HCT116 (cell line): ENCODE data around the gene RIT2. TPM values are rescaled to one million over a fixed set of nuclear protein-coding genes. Genes with fewer than 3 reads are reported as not detected.

ENCODE experiments used
- ATAC-seq: fragments of 200-7000 bp; cut with Tn5 transposase; 2 replicates; pipeline ENCODE4 v1.9.1; 2020; ENCODE audit warnings: mild to moderate bottlenecking, moderate library complexity
- BruUV-seq: library from RNA; stranded (reverse); fragments of 400-500 nt; replicated peaks from 2 replicates; lab custom pipeline; 2021; lab: Mats Ljungman, UMichigan
- CTCF ChIA-PET: fragments of 300-600 bp; sonication (Branson Sonifier 250); formaldehyde crosslinking; loops from one replicate; lab custom pipeline; 2021; ENCODE audit warnings: antibody characterized with exemption; lab: Charles Lee
- POLR2A ChIA-PET: fragments of 300-600, 350-600 bp; sonication (Branson Sonifier 250); formaldehyde crosslinking; loops from one replicate; lab custom pipeline; 2021; ENCODE audit warnings: antibody characterized with exemption; lab: Charles Lee
- RAD21 ChIA-PET, 2 experiments: fragments of 300-600 bp; sonication (Branson Sonifier 250); formaldehyde crosslinking; loops; one replicate each; lab custom pipeline; 2023; ENCODE audit warnings: low total read pairs in 2 of 2; ENCODE audit not compliant: uncharacterized antibody in 2 of 2, unreplicated experiment in 2 of 2, low non-redundant PET in 1 of 2; lab: Charles Lee
- DNase-seq: peaks from one replicate; pipeline ENCODE4 v3.0.0-alpha.2; 2010; ENCODE audit warnings: low read depth, low spot score
- H2AFZ ChIP-seq: fragments of 200-600 bp; shearing (Covaris generic), sonication (generic); 2 replicates; pipeline ENCODE4 v1.6.1; 2017; ENCODE audit warnings: low read depth, mixed run types, mixed read lengths, antibody characterized with exemption, low read length; ENCODE audit not compliant: poor library complexity, severe bottlenecking
- H3K27ac ChIP-seq: 2 replicates; pipeline ENCODE4 v1.5.1; 2012; ENCODE audit warnings: low read depth, low read length
- H3K27me3 ChIP-seq: fragments of 200-600 bp; sonication (generic); 2 replicates; pipeline ENCODE4 v1.6.1; 2016; ENCODE audit warnings: mixed run types, low read length, mixed read lengths; ENCODE audit not compliant: insufficient read depth
- H3K36me3 ChIP-seq, 2 experiments: fragments of 200-500 bp in 1 of 2; fragments of 200-600 bp in 1 of 2; sonication (Bioruptor generic) in 1 of 2; sonication (generic) in 1 of 2; 2 replicates each; pipeline versions ENCODE4 v1.5.1 to v1.6.1; 2014 to 2016; ENCODE audit warnings: low read length in 2 of 2, inconsistent platforms in 1 of 2, mixed read lengths in 1 of 2, mixed run types in 1 of 2; ENCODE audit not compliant: insufficient read depth in 2 of 2, control insufficient read depth in 1 of 2
- H3K4me1 ChIP-seq, 2 experiments: fragments of 200-600 bp in 1 of 2; sonication (generic) in 1 of 2; 2 replicates each; pipeline versions ENCODE4 v1.5.1 to v1.6.1; 2012 to 2017; ENCODE audit warnings: low read length in 2 of 2, inconsistent platforms in 1 of 2, mild to moderate bottlenecking in 1 of 2, mixed read lengths in 1 of 2, mixed run types in 1 of 2, moderate library complexity in 1 of 2; ENCODE audit not compliant: insufficient read depth in 2 of 2, control insufficient read depth in 1 of 2
- H3K4me2 ChIP-seq: fragments of 200-600 bp; sonication (generic); 2 replicates; pipeline ENCODE4 v1.6.1; 2017; ENCODE audit warnings: mixed run types, low read length, mixed read lengths
- H3K4me3 ChIP-seq, 2 experiments: fragments of 200-600 bp in 1 of 2; sonication (generic) in 1 of 2; replicated peaks in 1 of 2; 2 replicates each; pipeline ENCODE4 v1.5.1; 2011 to 2016; ENCODE audit warnings: low read length in 2 of 2, control low read depth in 1 of 2, low read depth in 1 of 2, mild to moderate bottlenecking in 1 of 2, mixed read lengths in 1 of 2, mixed run types in 1 of 2
- H3K79me2 ChIP-seq: fragments of 200-600 bp; sonication (generic); 2 replicates; pipeline ENCODE4 v1.6.1; 2017; ENCODE audit warnings: mild to moderate bottlenecking, mixed run types, low read length, moderate library complexity, mixed read lengths; ENCODE audit not compliant: insufficient read depth
- H3K9ac ChIP-seq: fragments of 200-600 bp; sonication (generic); 2 replicates; pipeline ENCODE4 v1.6.1; 2016; ENCODE audit warnings: low read length, mixed read lengths
- H3K9me2 ChIP-seq: fragments of 200-600 bp; sonication (generic), shearing (Covaris generic); 2 replicates; pipeline ENCODE4 v1.6.1; 2017; ENCODE audit warnings: mixed run types, mild to moderate bottlenecking, moderate library complexity; ENCODE audit not compliant: insufficient read depth
- H3K9me3 ChIP-seq, 2 experiments: fragments of 200-500 bp in 1 of 2; fragments of 200-600 bp in 1 of 2; sonication (Bioruptor generic) in 1 of 2; sonication (generic) in 1 of 2; 2 replicates each; pipeline ENCODE4 v1.6.1; 2014 to 2017; ENCODE audit warnings: low read length in 2 of 2, mixed read lengths in 2 of 2, inconsistent platforms in 1 of 2, low read depth in 1 of 2, mild to moderate bottlenecking in 1 of 2, mixed run types in 1 of 2, moderate library complexity in 1 of 2; ENCODE audit not compliant: control insufficient read depth in 1 of 2, insufficient read depth in 1 of 2
- H4K20me1 ChIP-seq: fragments of 200-600 bp; sonication (generic), shearing (Covaris generic); 2 replicates; pipeline ENCODE4 v1.6.1; 2017; ENCODE audit warnings: mixed run types, mild to moderate bottlenecking, moderate library complexity; ENCODE audit not compliant: insufficient read depth
- CBX3 ChIP-seq: IDR thresholded peaks from 2 replicates; pipeline ENCODE4 v1.6.1; 2012; ENCODE audit warnings: low read depth
- CEBPB ChIP-seq: IDR thresholded peaks from 2 replicates; pipeline ENCODE4 v1.6.1; 2012; ENCODE audit warnings: low read depth
- ELF1 ChIP-seq: IDR thresholded peaks from 2 replicates; pipeline ENCODE4 v1.6.1; 2012; ENCODE audit warnings: low read depth, borderline replicate concordance
- EZH2 ChIP-seq: fragments of 200-600 bp; sonication (generic); IDR thresholded peaks from 2 replicates; pipeline ENCODE4 v1.6.1; 2017; ENCODE audit warnings: antibody characterized with exemption, mixed run types
- EZH2phosphoT487 ChIP-seq: fragments of 200-600 bp; IDR thresholded peaks from 2 replicates; pipeline ENCODE4 v1.6.1; 2018; ENCODE audit warnings: antibody characterized with exemption, borderline replicate concordance
- FOSL1 ChIP-seq: IDR thresholded peaks from 2 replicates; pipeline ENCODE4 v1.6.1; 2012; ENCODE audit warnings: low read depth
- JUND ChIP-seq: IDR thresholded peaks from 2 replicates; pipeline ENCODE4 v1.6.1; 2012
- POLR2A ChIP-seq: IDR thresholded peaks from 2 replicates; pipeline ENCODE4 v1.7.0; 2011; ENCODE audit warnings: borderline replicate concordance; ENCODE audit not compliant: insufficient read depth, insufficient read length; ENCODE audit errors: extremely low read depth
- POLR2AphosphoS5 ChIP-seq: IDR thresholded peaks from 2 replicates; pipeline ENCODE4 v1.6.1; 2011; ENCODE audit warnings: mild to moderate bottlenecking, low read depth, low read length, moderate library complexity
- RAD21 ChIP-seq: IDR thresholded peaks from 2 replicates; pipeline ENCODE4 v1.6.1; 2012; ENCODE audit warnings: low read depth, mild to moderate bottlenecking
- SIN3A ChIP-seq: IDR thresholded peaks from 2 replicates; pipeline ENCODE4 v1.6.1; 2012; ENCODE audit warnings: low read depth
- TCF7L2 ChIP-seq: IDR thresholded peaks from 2 replicates; pipeline ENCODE4 v1.7.0; 2011; ENCODE audit warnings: borderline replicate concordance, inconsistent platforms; ENCODE audit not compliant: insufficient read depth, insufficient read length; ENCODE audit errors: extremely low read depth
- YY1 ChIP-seq: IDR thresholded peaks from 2 replicates; pipeline ENCODE4 v1.6.1; 2011; ENCODE audit warnings: low read length, low read depth, moderate library complexity, mild to moderate bottlenecking; ENCODE audit not compliant: insufficient replicate concordance; ENCODE audit errors: extremely low read depth
- ZBTB33 ChIP-seq: IDR thresholded peaks from 2 replicates; pipeline ENCODE4 v1.6.1; 2011; ENCODE audit warnings: mild to moderate bottlenecking, low read length, moderate library complexity; ENCODE audit not compliant: insufficient replicate concordance; ENCODE audit errors: extremely low read depth
- ZNF274 ChIP-seq: fragments of 200-500 bp; sonication (Bioruptor generic); IDR thresholded peaks from 2 replicates; pipeline ENCODE4 v1.6.1; 2014; ENCODE audit warnings: mild to moderate bottlenecking, low read depth, low read length, inconsistent platforms
- intact Hi-C: fragments of 100-400 bp; cut with micrococcal nuclease; formaldehyde crosslinking; loops from 2 replicates; pipeline ENCODE4 v1.10.0; 2022
- total RNA-seq: library from RNA; stranded (reverse); gene quantifications from one replicate; pipeline ENCODE4 v1.2.1, GENCODE V29; 2021; ENCODE audit not compliant: unreplicated experiment
- TF ChIP-seq, protein P1 (sequence below), 3 experiments: fragments of 200-600 bp in 1 of 3; sonication (generic) in 1 of 3; IDR thresholded peaks in 2 of 3; conservative IDR thresholded peaks in 1 of 3; 2 replicates each; pipeline ENCODE4 v1.5.1; 2012 to 2017; ENCODE audit warnings: low read depth in 2 of 3, low read length in 2 of 3, antibody characterized with exemption in 1 of 3, borderline replicate concordance in 1 of 3, control low read depth in 1 of 3, mild to moderate bottlenecking in 1 of 3, mixed read lengths in 1 of 3, mixed run types in 1 of 3, moderate library complexity in 1 of 3; ENCODE audit not compliant: insufficient read depth in 1 of 3
- TF ChIP-seq, protein P2 (sequence below): IDR thresholded peaks from 2 replicates; pipeline ENCODE4 v1.6.1; 2012; ENCODE audit warnings: low read depth
- TF ChIP-seq, protein P3 (sequence below): IDR thresholded peaks from 2 replicates; pipeline ENCODE4 v1.6.1; 2012

Gene RIT2
- total RNA-seq, 1 experiment from 2014 or later = not detected

- ATAC-seq (no peak), DNase-seq (no peak)
- Histone ChIP-seq H3K27ac (no peak overlapping the region), H3K36me3 (no peaks in the 10 kb centered on the region), H3K79me2 (no peaks in the 10 kb centered on the region), H2AFZ (no peak overlapping the region), H3K9me2 (no peaks in the 10 kb centered on the region), H3K4me1 (no peaks in the 10 kb centered on the region; a peak in 1 of 4 replicates), H4K20me1 (no peaks in the 10 kb centered on the region), H3K27me3 (no peaks in the 10 kb centered on the region), H3K4me2 (no peak overlapping the region), H3K4me3 (no peak overlapping the region), H3K9me3 (peaks cover 19 to 22% of the 10 kb centered on the region in 2 experiments; a peak in 2 of 4 replicates), H3K9ac (no peak overlapping the region)
- ChIA-PET POLR2A (no interaction called here), CTCF (no interaction called here), RAD21 (no interaction called here)
- TF ChIP-seq POLR2A = no peak
- TF ChIP-seq ELF1 = no peak
- no peak for TF ChIP-seq RAD21
- no peak for TF ChIP-seq SIN3A
- no peak for TF ChIP-seq POLR2AphosphoS5
- TF ChIP-seq CEBPB = no peak
- TF ChIP-seq, protein P1, sequence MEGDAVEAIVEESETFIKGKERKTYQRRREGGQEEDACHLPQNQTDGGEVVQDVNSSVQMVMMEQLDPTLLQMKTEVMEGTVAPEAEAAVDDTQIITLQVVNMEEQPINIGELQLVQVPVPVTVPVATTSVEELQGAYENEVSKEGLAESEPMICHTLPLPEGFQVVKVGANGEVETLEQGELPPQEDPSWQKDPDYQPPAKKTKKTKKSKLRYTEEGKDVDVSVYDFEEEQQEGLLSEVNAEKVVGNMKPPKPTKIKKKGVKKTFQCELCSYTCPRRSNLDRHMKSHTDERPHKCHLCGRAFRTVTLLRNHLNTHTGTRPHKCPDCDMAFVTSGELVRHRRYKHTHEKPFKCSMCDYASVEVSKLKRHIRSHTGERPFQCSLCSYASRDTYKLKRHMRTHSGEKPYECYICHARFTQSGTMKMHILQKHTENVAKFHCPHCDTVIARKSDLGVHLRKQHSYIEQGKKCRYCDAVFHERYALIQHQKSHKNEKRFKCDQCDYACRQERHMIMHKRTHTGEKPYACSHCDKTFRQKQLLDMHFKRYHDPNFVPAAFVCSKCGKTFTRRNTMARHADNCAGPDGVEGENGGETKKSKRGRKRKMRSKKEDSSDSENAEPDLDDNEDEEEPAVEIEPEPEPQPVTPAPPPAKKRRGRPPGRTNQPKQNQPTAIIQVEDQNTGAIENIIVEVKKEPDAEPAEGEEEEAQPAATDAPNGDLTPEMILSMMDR (IDR thresholded peaks at IDR 0.05 in 2 of 3, conservative IDR thresholded peaks at IDR 0.05 in 1 of 3; ENCODE audit: borderline replicate concordance in 1 of 3, insufficient read depth in 1 of 3, low read depth in 2 of 3, low read length in 2 of 3) = no peak
- no peak for TF ChIP-seq YY1
- TF ChIP-seq EZH2 = no peak
- no peak for TF ChIP-seq CBX3
- no peak for TF ChIP-seq ZNF274
- TF ChIP-seq TCF7L2 = no peak
- TF ChIP-seq, protein P2, sequence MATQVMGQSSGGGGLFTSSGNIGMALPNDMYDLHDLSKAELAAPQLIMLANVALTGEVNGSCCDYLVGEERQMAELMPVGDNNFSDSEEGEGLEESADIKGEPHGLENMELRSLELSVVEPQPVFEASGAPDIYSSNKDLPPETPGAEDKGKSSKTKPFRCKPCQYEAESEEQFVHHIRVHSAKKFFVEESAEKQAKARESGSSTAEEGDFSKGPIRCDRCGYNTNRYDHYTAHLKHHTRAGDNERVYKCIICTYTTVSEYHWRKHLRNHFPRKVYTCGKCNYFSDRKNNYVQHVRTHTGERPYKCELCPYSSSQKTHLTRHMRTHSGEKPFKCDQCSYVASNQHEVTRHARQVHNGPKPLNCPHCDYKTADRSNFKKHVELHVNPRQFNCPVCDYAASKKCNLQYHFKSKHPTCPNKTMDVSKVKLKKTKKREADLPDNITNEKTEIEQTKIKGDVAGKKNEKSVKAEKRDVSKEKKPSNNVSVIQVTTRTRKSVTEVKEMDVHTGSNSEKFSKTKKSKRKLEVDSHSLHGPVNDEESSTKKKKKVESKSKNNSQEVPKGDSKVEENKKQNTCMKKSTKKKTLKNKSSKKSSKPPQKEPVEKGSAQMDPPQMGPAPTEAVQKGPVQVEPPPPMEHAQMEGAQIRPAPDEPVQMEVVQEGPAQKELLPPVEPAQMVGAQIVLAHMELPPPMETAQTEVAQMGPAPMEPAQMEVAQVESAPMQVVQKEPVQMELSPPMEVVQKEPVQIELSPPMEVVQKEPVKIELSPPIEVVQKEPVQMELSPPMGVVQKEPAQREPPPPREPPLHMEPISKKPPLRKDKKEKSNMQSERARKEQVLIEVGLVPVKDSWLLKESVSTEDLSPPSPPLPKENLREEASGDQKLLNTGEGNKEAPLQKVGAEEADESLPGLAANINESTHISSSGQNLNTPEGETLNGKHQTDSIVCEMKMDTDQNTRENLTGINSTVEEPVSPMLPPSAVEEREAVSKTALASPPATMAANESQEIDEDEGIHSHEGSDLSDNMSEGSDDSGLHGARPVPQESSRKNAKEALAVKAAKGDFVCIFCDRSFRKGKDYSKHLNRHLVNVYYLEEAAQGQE = no peak
- no peak for TF ChIP-seq ZBTB33
- TF ChIP-seq FOSL1 = no peak
- TF ChIP-seq EZH2phosphoT487 = no peak
- TF ChIP-seq, protein P3, sequence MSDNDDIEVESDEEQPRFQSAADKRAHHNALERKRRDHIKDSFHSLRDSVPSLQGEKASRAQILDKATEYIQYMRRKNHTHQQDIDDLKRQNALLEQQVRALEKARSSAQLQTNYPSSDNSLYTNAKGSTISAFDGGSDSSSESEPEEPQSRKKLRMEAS = no peak
- no peak for TF ChIP-seq JUND
- BruUV-seq = no TSS peak
- intact Hi-C loops = no loop called here
Observed at GRCh38 chr18:42864876-42865275, 250.6 kb downstream of the RIT2 start.
